Calu3 (cell line): ENCODE data around the gene LMBRD1. TPM values are rescaled to one million over a fixed set of nuclear protein-coding genes. Genes with fewer than 3 reads are reported as not detected.

ENCODE experiments used
- BruUV-seq: library from RNA; stranded (reverse); fragments of 400-500 nt; replicated peaks from 2 replicates; lab custom pipeline; 2021; lab: Mats Ljungman, UMichigan
- CTCF ChIA-PET: fragments of 300-600 bp; sonication (Branson Sonifier 250); formaldehyde crosslinking; loops from one replicate; lab custom pipeline; 2022; ENCODE audit warnings: antibody characterized with exemption; lab: Charles Lee
- DNase-seq: peaks from one replicate; pipeline ENCODE4 v3.0.0; 2022
- H3K27ac Mint-ChIP-seq: one replicate; pipeline ENCODE4 v1.8.0; 2022; ENCODE audit warnings: mixed read lengths; ENCODE audit not compliant: unreplicated experiment
- H3K27me3 Mint-ChIP-seq: one replicate; pipeline ENCODE4 v1.8.0; 2022; ENCODE audit warnings: mixed read lengths; ENCODE audit not compliant: unreplicated experiment
- H3K36me3 Mint-ChIP-seq: one replicate; pipeline ENCODE4 v1.8.0; 2022; ENCODE audit warnings: mild to moderate bottlenecking, moderate library complexity, mixed read lengths; ENCODE audit not compliant: insufficient read depth, unreplicated experiment
- H3K4me1 Mint-ChIP-seq: one replicate; pipeline ENCODE4 v1.8.0; 2022; ENCODE audit warnings: mild to moderate bottlenecking, low read depth, mixed read lengths; ENCODE audit not compliant: unreplicated experiment
- H3K4me3 Mint-ChIP-seq: one replicate; pipeline ENCODE4 v1.8.0; 2022; ENCODE audit warnings: mild to moderate bottlenecking, low read depth, moderate library complexity, mixed read lengths; ENCODE audit not compliant: unreplicated experiment
- H3K9me3 Mint-ChIP-seq: one replicate; pipeline ENCODE4 v1.8.0; 2022; ENCODE audit warnings: low read depth, mixed read lengths; ENCODE audit not compliant: unreplicated experiment
- CTCF ChIP-seq: fragments of 200-600 bp; IDR thresholded peaks from one replicate; pipeline ENCODE4 v1.8.0; 2022; ENCODE audit warnings: antibody characterized with exemption; ENCODE audit not compliant: unreplicated experiment
- intact Hi-C: fragments of 100-400 bp; cut with micrococcal nuclease; formaldehyde crosslinking; loops from one replicate; pipeline ENCODE4 v1.10.0; 2022; ENCODE audit not compliant: unreplicated experiment
- total RNA-seq: library from RNA; stranded (reverse); gene quantifications from 2 replicates; pipeline ENCODE4 v1.2.3, GENCODE V29; 2022

The LMBRD1 gene
- total RNA-seq, 1 experiment from 2014 or later: 36.6 TPM

- Mint-ChIP-seq H3K4me1 (no peaks in the 10 kb centered on the region), H3K4me3 (no peak overlapping the region), H3K27me3 (no peaks in the 10 kb centered on the region), H3K36me3 (no peaks in the 10 kb centered on the region), H3K9me3 (no peaks in the 10 kb centered on the region), H3K27ac (no peak overlapping the region)
- CTCF ChIA-PET: no interaction called here
- no TSS peak for BruUV-seq
- intact Hi-C loops: no loop called here
- DNase-seq: no peak
- TF ChIP-seq CTCF: no peak
Observed at GRCh38 chr6:69704916-69705315, 91.9 kb downstream of the LMBRD1 start.

GRCh38 chr6:69699655-69700054 is 97.2 kb downstream of the LMBRD1 start:
- Mint-ChIP-seq H3K27ac (no peak overlapping the region), H3K9me3 (no peaks in the 10 kb centered on the region), H3K4me1 (no peaks in the 10 kb centered on the region), H3K4me3 (no peak overlapping the region), H3K27me3 (no peaks in the 10 kb centered on the region), H3K36me3 (no peaks in the 10 kb centered on the region)
- no TSS peak for BruUV-seq
- no peak for TF ChIP-seq CTCF
- no peak for DNase-seq
- CTCF ChIA-PET: interaction anchor here (0.7 kb wide), 1 partner anchor 1745 kb away, joined by 3 read pairs; no protein-coding TSS in a partner anchor
- intact Hi-C loops: loop anchor here (10.0 kb wide), 1 partner anchor 725 kb away; no protein-coding TSS in a partner anchor

- no peaks in the 10 kb centered on the region for H3K4me1 Mint-ChIP-seq
- DNase-seq: no peak
- no peaks in the 10 kb centered on the region for H3K36me3 Mint-ChIP-seq
- no peaks in the 10 kb centered on the region for H3K9me3 Mint-ChIP-seq
- intact Hi-C loops: loop anchor here (10.0 kb wide), 1 partner anchor 721 kb away; no protein-coding TSS in a partner anchor
- no TSS peak for BruUV-seq
- H3K4me3 Mint-ChIP-seq: no peak overlapping the region
- H3K27me3 Mint-ChIP-seq: no peaks in the 10 kb centered on the region
- TF ChIP-seq CTCF: no peak
- no peak overlapping the region for H3K27ac Mint-ChIP-seq
- CTCF ChIA-PET: interaction anchor here (0.7 kb wide), 1 partner anchor 196 kb away, joined by 3 read pairs; no protein-coding TSS in a partner anchor
Observed at GRCh38 chr6:69696273-69696672, 100.5 kb downstream of the LMBRD1 start.

- H3K4me3 Mint-ChIP-seq: no peak overlapping the region
- no peaks in the 10 kb centered on the region for H3K36me3 Mint-ChIP-seq
- no peaks in the 10 kb centered on the region for H3K27me3 Mint-ChIP-seq
- H3K4me1 Mint-ChIP-seq: no peaks in the 10 kb centered on the region
- H3K9me3 Mint-ChIP-seq: no peaks in the 10 kb centered on the region
- CTCF ChIA-PET: interaction anchor here (0.6 kb wide), 1 partner anchor 258 kb away, joined by 3 read pairs; no protein-coding TSS in a partner anchor
- DNase-seq: no peak
- TF ChIP-seq CTCF: no peak
- intact Hi-C loops: loop anchor here (10.0 kb wide), 1 partner anchor 719 kb away; no protein-coding TSS in a partner anchor
- H3K27ac Mint-ChIP-seq: no peak overlapping the region
- BruUV-seq: no TSS peak
Observed at GRCh38 chr6:69693762-69694161, 103.0 kb downstream of the LMBRD1 start.
